Dermis blood vessel endothelial cell (primary cell): Measurements from ENCODE around the gene PLXNB3. TPM values are rescaled to one million over a fixed set of nuclear protein-coding genes. Genes with fewer than 3 reads are reported as not detected.
"Not testable (repeated sequence)": the region's sequence is repeated elsewhere in the genome, so short reads cannot be mapped to it uniquely, and the experiment has no call there.

Experiments
- DNase-seq: peaks from one replicate; pipeline ENCODE4 v3.0.0; 2010
- total RNA-seq: library from RNA; depleted of rRNA; stranded (reverse); fragments of >200 nt; gene quantifications from 2 replicates; pipeline ENCODE4 v1.2.3, GENCODE V29; 2014

PLXNB3 gene
- 5.1 and 14.1 TPM in 2 replicates for total RNA-seq

DNA sequence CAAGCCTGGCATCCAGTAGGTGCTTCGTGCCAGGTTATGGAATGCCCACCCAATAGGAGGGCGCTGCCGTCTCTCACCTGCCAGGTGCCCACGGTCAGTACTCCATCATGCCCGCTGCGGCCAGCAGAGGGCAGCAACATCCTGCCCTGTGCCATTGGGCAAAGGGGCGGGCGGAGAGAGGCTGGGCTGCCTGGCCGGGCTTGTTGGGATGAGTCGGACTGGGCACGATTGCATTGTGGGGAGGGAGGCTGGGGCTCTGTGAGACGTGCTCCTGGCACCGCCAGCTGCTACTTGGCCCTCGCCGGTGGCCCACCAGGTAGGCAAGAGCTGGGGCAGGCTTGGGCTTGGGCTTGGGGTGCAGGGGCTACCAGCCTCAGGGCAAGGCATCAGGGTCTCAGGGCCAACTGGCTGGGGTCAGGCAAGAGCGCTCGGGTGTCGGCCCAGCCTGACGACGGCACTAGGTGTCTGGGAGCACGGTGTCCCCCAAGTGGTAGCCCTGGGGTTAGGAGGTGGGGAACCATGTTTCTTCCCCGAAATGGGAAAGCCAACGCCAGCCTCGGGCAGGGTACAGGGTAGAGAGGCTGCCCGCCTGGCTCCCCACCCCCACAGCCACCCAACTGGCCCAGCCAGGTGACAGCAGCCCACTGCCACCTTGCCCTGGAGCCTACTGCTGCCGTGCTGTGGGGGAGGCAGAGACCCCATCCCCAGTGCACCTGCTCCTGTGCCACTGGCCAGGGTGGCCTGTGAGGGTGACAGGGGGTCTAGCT lies at the start of gene PLXNB3:
Gene PLXNB3 (plus strand): TSS at position 261 of the 767 bp plus-strand sequence. CDS start 1,287 bp downstream, outside the sequence.
- peak; percentile 80 for DNase-seq

DNA sequence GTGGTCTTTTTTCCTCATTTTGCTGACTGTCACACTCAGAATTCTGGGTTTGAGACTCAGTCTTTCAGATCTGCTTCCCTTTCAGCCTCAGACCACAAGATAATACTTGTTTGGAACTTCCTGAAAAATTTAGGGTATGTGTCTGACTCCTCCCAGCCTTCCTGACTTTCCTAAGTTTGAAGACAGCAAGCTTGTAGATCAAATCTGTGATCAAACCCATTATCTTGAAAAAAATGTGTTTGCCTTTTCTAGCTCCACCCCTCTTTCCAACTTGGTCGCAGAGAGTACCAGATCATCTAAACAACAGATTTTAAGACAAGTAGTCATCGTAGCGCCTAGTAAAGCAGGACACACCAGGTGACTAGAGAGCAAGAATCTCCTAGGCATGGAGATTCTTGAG lies 49.8 kb upstream of the PLXNB3 start:
- no peak for DNase-seq

DNA sequence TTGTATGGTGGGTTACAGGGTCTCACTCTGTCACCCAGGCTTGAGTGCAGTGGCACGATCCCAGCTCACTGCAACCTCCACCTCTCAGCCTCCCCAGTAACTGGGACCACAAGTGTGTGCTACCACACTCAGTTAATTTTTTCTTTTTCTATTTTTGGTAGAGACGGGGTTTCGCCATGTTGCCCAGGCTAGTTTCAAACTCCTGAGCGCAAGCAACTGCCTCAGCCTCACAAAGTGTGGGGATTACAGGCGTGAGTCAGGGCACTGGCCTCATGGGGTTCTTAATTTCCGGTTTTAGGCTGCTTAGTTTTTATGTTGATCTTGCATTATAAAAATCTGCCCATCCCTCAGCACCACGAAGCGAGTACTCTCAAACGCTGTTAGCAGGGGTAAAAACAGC lies 46.6 kb upstream of the PLXNB3 start:
- no peak for DNase-seq

DNA sequence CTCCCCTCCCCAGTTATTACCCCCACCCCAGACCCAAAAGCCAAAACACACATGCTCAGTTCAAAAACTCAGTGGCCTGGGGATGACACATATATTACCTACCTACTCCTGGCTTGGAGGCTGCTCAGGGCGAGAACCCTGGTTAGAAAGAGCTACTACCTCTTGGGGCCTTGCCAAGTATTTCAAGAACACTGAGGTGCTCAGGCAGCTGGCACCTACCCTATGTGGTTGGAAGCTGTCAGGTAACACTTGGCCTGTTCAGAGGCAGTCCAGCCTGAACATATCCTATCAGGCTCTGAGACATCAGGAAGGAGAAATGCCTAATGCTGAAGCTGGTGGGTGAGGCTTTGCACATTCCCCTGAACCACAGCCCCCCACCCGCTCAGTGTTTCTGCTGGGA lies 44.8 kb upstream of the PLXNB3 start:
- no peak for DNase-seq

DNA sequence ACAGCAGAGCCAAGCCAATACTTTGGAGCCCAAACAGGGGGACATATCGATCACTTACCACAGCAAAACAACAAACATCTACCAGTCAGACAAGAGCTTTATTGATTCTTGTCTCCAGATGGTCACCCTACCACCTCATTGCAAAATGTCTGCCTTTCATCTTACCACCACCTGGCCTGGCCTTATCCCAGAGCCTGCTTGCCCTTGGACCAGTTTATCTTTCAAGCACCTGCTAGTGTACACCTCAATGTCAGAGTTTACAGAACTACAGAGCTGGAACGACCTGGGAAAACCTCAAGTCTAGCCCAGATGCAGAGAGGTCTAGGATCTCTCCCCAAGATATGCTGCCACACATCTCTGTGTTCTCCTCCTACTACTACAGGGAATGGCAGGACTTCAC lies 44.3 kb upstream of the PLXNB3 start:
- DNase-seq = no peak

DNA sequence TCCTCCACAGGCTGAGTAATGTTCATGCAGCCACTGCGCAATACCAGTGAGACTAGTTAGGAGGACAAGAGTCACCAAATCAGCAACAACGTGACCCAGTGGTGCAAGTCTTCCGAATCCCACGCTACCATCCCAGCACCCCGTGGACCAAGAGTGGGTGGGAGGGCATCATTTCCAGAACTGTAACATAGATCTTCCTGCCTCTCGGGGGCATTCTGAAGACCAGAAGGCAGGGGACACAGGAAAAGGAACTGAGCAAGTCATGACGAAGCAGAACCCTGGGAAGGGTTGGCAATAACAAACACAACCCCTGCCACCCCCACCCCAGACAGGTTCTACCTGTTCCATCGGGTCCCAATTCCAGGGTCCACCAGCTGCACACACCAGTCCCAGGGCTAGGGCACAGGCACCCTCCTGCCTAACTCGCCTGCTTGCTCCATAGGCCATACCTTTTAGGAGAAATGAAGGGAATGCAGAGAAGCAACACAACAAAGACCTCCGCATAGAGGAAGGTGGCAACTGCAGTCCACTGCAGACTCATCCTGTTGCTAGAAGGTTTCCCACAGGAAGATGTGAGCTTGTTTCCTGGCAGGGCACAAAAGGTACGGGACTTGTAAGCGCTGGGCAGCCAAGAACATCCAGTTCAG lies 41.2 kb upstream of the PLXNB3 start:
- DNase-seq = peak; percentile 50

DNA sequence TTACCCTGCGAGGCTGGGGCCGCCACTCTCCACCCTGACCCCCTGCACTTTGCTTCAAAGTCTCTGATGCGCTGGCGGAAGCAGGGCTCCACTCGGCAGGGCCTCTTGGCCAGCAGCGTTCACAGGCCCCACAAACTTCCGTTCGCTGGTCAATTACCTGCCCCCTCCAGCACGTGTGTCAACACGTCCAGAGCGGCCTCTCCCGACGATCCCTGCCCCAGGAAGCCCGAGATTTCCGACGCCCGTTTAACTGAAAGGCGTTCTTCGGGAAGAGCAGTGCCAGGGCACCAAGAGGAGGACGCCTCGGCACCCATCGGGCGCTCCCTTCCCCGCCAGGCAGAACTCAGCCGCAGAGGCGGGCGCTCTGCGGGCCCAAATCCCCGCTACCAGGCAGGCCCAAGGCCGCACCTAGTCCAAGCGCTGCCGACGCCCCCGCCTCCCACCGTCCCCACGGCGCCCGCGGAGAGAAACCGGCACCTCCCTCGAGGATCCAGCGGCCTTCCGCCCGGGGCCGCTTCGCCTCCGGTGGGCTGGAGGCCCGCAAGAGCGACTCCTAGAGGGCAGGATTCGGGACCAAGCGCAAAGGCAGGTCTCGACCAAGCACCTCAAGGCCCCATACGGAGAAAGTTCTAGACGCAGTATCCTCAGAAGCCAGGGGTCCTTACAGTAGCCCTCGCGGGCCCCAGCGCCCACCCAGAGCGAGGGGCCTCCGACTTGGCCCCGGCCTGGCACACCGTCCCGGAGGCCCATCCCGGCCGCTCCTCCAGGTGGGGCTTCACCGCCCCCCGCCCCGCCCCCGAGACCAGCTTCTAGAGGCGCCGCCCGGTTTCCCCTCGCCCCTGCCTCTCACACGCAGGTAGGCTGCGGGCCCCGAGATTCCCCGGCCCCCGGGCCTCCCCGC lies 40.4 kb upstream of the PLXNB3 start:
- peak; percentile 70 for DNase-seq

DNA sequence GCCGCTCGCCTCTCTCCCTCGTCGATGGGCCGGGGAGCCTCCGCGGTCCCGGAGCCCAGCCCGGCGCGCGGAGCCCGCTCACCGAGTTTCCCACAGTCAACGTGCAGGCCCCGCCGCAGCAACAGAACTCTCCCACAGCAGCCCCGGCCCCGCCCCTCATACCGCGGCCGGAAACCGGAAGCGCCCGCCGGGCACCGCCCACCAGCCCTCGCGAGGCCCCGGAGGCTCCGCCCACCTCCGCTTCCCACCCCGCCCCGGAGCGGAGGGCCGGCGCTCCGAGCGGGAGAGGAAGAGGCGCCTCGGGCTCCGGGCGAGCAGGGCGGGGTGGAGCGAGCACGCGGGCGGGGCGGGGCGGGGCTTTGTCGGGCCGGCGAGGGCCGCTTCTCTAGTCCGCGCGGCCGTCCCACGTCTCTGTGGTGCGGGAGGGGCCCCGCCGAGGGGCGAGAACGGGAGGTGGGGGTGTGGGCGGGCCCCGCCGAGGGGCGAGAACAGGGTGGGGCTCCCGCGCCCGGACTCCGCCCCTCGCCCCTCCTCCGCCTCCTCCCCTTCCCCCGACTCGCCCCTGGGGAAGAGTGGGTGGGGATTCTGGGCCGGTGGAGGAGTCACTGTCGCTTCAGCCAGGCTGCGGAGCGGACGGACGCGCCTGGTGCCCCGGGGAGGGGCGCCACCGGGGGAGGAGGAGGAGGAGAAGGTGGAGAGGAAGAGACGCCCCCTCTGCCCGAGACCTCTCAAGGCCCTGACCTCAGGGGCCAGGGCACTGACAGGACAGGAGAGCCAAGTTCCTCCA lies 39.6 kb upstream of the PLXNB3 start, which contains the start of the genes ABCD1 and BCAP31:
Gene ABCD1 (plus strand): TSS at position 605 of the 787 bp plus-strand sequence. CDS start 411 bp downstream, outside the sequence.
Gene BCAP31 (minus strand): TSS at position 136 of the 787 bp plus-strand sequence. CDS start 1,143 bp downstream, outside the sequence.
- DNase-seq = peak; percentile 86

DNA sequence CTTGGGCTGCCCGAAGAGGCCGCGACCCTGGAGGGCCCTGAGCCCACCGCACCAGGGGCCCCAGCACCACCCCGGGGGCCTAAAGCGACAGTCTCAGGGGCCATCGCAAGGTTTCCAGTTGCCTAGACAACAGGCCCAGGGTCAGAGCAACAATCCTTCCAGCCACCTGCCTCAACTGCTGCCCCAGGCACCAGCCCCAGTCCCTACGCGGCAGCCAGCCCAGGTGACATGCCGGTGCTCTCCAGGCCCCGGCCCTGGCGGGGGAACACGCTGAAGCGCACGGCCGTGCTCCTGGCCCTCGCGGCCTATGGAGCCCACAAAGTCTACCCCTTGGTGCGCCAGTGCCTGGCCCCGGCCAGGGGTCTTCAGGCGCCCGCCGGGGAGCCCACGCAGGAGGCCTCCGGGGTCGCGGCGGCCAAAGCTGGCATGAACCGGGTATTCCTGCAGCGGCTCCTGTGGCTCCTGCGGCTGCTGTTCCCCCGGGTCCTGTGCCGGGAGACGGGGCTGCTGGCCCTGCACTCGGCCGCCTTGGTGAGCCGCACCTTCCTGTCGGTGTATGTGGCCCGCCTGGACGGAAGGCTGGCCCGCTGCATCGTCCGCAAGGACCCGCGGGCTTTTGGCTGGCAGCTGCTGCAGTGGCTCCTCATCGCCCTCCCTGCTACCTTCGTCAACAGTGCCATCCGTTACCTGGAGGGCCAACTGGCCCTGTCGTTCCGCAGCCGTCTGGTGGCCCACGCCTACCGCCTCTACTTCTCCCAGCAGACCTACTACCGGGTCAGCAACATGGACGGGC lies 38.8 kb upstream of the PLXNB3 start:
- no peak for DNase-seq

DNA sequence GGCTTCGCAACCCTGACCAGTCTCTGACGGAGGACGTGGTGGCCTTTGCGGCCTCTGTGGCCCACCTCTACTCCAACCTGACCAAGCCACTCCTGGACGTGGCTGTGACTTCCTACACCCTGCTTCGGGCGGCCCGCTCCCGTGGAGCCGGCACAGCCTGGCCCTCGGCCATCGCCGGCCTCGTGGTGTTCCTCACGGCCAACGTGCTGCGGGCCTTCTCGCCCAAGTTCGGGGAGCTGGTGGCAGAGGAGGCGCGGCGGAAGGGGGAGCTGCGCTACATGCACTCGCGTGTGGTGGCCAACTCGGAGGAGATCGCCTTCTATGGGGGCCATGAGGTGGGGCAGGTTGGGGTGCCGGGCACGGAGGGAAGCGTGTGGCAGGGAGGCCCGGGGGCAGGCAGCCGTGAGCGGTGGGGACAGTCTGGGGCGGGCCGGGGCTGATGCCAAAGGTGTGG lies 38.2 kb upstream of the PLXNB3 start:
- no peak for DNase-seq

DNA sequence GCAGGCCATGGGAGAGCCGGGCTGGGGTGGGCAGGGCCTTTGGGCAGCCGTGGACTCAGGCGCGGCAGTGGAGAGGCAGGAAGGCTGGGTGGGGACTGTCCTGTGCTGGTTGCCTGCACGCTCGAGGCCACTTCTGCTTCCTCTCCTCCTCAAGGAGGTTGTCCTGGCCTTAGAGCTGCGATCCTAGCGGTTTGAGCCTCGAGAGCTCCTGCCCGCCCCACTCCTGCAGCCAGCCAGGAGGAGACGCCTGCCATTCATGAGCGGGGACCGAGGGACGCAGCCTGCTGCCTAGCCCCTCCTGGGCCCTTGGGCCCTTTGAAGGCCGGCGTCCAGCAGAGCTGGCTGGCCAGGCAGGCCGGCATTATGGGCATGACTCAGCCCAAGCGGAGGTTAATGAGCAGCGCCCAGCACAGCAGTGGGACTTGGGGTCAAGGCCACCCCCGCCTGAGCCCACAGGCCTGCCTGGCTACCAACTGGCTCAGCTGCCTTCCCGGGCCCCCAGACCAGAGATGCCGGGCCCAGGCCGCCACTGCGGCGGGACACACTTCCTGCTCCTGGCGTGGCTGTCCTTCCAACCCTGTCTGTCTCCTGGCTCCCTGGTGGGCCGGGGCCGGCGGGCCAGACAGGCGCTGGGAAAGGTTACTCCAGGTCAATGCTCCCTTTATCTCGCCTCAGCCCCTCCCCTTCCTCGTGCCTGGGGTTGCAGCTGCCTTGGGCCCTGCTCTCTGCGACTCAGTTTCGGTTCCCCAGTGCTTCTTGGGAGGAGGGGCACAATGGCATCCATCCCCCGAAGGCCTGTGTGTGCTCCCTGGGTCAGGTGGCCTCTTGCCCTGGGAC lies 37.5 kb upstream of the PLXNB3 start:
- peak; percentile 63 for DNase-seq

DNA sequence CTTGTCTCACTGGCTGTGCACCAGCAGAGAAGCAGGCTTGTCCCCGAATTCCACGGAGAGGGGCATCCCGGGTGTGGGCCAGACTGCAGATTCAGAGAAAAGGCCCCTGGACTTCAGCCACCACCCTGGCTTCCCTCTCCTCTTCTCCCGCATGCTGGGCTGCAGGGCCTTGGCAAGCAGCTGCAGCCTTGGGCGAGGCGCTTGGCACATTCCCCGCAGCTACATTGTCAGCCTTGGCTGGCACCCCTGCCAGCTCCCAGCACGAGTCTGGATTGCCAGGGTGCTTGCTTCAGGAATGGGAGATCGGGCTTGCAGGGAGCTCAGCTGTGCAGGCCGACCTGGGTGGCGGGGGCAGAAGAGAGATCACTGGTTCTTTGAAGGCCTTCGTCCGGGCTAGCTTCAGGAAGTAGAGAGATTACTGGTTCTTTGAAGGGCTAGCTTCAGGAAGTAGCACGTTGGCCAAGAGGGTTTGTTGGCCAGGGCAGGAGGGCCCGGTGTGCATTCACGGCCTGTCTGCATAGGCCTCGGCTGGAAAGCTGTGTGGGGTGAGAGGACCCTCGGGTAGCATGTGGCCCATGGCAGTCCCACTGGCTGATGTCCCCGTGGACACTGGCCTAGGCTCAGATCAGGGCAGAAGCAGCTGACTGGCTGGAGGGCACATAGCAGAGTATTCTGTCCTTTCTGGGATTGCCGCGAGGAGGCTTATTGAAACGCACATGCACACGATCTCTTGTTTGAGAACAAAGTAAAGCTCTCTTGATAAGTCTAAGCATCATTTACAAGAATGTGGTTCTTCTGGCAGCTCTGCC lies 36.7 kb upstream of the PLXNB3 start:
- peak; percentile 28 for DNase-seq

DNA sequence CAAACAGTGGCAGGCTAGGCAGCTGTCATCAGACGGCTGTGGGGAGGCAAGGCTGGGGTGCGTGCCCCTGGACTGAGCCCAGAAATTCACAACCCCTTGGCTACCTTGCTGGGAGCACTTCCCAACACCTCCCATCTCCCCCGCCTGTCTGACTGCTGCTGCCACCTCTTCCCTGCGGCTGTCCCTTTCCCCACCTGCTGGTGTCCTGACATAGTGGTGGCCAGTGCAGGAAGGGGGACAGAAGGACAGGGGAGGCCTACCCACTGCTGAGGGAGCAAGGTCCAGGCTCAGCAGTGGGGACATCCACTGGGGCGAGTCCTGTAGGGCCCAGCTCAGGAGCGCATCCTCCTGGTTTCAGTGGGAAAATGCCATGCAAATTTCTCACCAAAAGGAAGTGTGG lies 36.0 kb upstream of the PLXNB3 start:
- DNase-seq = no peak

DNA sequence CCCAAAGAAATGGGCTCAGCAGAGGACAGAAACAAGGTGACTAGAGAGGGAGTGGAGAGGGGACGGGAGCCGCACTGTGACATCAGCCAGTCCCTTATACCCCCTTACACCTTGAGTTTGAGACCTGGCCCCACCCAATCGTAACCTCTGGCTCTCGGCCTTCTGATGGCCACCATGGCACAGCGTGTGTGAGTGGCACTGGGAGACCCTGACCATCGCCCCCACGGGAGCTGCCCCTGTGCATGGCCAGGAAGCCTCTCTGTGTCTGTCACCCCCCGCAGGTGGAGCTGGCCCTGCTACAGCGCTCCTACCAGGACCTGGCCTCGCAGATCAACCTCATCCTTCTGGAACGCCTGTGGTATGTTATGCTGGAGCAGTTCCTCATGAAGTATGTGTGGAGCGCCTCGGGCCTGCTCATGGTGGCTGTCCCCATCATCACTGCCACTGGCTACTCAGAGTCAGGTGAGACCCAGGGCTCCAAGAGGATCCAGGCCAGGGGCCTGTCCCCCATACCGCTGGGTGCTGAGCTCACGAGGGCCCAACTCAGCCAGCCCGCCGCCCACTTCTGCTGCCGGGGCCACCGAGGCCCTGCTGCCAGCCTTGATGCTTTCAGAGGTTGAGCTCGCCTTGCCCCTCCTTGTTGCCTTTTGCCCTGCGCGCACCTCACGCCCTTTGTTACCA lies 35.0 kb upstream of the PLXNB3 start:
- no peak for DNase-seq

DNA sequence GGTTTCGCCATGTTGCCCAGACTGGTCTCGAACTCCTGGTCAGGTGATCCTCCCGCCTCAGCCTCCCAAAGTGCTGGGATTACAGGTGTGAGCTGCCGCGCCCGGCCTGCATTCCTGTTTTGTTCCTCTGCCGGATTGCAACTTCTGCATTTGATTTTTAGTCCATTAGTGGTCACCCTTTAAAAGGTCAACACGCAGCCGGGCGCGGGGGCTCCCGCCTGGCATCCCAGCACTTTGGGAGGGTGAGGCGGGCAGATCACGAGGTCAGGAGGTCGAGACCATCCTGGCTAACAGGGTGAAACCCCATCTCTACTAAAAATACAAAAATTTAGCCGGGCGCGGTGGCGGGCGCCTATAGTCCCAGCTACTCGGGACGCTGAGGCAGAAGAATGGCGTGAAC lies 33.9 kb upstream of the PLXNB3 start:
- DNase-seq = not testable (repeated sequence)

DNA sequence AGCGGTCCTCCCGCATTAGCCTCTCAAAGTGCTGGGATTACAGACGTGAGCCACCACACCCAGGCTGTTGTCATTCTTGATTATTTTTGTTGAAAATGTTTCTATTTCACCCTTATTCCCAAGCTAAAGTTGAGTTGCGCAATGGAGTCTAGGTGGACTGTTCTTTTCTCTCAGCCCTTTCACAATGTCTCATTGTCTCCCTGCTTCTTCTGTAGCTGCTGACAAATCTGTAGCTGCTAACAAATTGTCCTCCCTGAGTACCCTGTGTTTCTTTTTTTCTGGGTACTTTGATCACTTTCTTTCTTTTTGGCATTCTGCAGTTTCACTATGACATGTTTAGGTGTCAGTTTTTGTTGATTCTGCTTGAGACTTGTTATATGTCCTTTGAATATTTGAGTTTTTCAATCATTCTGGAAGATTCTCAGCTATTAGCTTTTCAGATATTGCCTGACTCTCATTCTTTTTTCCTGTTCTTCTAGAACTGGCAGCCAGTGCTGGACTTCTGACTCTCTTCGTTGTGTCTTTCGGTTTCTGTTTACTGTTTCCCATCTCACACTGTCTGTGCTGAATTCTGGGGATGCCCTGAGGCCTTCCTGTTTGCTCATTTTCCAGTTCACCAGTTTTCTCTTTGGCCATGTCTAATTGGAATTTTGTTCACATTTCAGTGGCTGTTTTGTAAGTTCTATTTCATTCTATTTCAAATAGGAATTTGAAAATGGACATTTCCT lies 32.8 kb upstream of the PLXNB3 start:
- no peak for DNase-seq

DNA sequence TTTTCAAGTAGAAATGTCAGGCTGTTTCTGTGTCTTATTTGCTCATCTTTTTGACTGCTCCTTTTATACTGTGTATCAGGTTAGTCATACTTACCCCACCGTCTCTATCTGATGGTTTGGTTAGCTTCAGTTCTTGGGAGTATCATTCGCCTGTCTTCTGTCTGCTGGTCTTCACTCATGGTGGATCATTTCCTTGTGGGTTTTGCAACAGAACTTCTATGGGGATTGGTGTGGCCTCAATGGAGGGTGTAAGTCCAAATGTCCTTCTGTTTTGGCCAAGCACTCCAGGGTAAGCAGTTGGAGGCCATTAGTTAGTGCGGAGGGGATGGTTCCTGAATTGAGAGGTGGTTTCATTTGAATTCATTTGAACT lies 32.2 kb upstream of the PLXNB3 start:
- no peak for DNase-seq

DNA sequence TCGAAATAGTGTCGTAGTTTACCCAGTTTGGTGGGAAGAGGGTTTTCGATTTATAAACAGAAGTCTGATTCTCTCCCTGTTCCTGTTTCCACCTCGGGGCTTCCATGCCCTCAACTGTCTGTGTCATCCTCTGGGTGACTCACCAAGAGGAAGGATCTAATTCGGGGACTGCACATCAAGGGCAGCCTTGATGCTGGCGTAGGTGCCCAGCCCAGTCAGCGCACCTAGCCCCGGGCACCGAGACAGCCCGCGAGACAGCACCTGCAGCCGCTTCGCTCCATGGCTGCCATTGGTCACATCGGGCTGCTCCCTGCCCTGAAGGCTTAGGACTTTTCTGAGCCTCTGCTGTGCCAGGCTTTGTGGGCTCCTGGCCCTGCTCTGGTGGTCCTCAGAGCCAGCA lies 31.6 kb upstream of the PLXNB3 start:
- no peak for DNase-seq
